T-helper 2 cell treated with Interferon-gamma antibody and Interleukin-4, amounts not matched to agents 100 ng/mL and 5 ng/mL, for 36 hours (primary cell): Measurements from ENCODE around the gene CAT. TPM values are rescaled to one million over a fixed set of nuclear protein-coding genes. Genes with fewer than 3 reads are reported as not detected.

Experiments used
- intact Hi-C: fragments of 100-400 bp; cut with micrococcal nuclease; formaldehyde crosslinking; loops from one replicate; pipeline ENCODE4 v1.15.1; 2023
- total RNA-seq: library from RNA; stranded (reverse); gene quantifications from 2 replicates; pipeline ENCODE4 v1.2.3, GENCODE V29; 2022

The CAT gene
- total RNA-seq, 1 donor from 2014 or later, result 41.7 TPM

GRCh38 chr11:34519595-34520235, 81.0 kb downstream of the CAT start:
- intact Hi-C loops, result no loop called here

GRCh38 chr11:34521265-34521664, 82.5 kb downstream of the CAT start:
- intact Hi-C loops, result no loop called here

Other genes with a start within 250 kb of the CAT start
- 4.6 and 5.0 TPM in 2 replicates for gene ABTB2, start 80.9 kb upstream of the CAT start, total RNA-seq
- gene ELF5, start 74.9 kb downstream of the CAT start, total RNA-seq, result not detected in 2 replicates
- gene EHF, start 182.2 kb downstream of the CAT start, total RNA-seq, result not detected in 2 replicates